Left kidney (tissue), 2 donors: ENCODE data around the gene C22orf31. TPM values are rescaled to one million over a fixed set of nuclear protein-coding genes. Genes with fewer than 3 reads are reported as not detected.
A peak's percentile ranks its signal among the peaks of the same experiment; 100 is the strongest.

Source experiments
- DNase-seq: peaks from one replicate; pipeline ENCODE4 v3.0.0-alpha.2; 2013
- polyA plus RNA-seq: library from polyadenylated mRNA; unstranded; fragments of 120-200 nt; gene quantifications from one replicate; pipeline ENCODE4 v1.2.1, GENCODE V29; 2013; ENCODE audit not compliant: insufficient read length

The C22orf31 gene
- polyA plus RNA-seq, 1 donor, result 1.5 TPM

DNA sequence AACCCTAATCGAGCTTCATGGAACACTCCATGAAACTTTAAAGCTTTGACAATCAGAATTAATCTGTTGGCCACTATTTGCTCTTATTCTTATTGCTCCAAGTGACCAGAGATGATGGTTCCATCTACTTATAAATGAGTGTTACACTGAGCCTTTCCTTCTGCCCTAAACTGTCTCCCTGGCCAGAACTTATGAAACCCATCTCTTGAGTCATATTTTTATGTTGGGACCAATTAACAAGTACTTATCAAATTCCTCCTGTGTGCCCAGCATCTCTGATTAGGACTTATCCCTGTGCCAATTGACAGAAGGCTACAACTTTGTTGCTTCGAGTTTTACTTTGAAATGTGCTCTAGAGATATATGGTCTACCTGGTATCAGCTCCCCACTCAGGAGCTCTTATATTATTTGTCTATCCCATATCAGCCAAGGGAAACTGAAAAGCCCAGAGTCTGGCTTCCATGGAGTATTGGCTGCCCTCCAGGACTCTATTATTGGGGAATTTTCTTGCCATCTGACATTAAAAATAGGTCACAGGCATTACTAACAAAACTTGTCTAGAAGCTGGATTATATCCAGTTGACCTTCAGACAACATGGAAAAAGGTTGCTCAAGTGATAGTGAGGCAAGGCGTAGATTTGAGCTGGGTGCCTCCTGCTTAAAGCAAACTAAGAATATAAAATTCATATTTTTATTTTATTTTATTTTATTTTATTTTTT lies 20.0 kb upstream of the C22orf31 start:
- DNase-seq, result no peak

DNA sequence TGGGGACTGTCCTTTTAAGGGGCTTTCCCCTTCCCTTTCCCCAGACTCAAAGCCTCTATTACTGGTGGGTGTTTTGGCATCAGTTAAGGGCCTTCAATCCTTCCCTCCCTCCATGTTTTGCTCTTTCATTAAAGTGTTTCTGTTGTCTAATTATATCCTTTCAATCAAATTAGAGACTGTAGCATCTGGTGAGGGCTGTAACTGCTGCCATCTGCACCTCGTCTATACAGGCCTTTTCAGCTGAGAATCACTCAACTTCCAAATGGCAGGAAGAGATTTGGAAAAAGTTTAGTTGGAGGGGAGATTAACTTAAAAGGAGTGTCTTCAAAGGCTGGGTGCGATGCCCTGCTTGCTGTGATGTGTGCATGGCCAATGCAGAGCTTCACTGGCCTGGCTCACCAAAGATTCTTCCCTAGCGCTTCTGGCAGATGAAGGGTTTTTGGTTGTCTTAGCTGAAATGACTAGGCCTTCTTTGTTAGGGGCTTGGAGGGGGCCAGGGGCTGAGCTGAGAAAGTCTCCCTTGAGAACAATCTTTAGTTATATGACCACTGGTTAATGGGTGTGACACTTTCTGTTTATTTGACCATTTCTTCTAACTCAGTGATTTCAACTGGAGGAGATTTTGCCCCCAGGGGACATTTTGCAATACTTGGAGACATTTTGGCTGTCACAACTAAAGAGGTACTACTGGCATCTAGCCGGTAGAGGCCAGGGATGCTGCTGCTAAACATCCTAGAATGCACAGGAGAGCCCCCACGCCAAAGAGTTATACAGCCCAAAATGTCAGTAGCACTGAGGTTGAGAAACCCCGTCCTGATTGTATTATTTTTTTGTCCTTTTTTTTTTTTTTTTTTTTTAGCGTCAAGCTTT lies 18.7 kb upstream of the C22orf31 start:
- no peak for DNase-seq

DNA sequence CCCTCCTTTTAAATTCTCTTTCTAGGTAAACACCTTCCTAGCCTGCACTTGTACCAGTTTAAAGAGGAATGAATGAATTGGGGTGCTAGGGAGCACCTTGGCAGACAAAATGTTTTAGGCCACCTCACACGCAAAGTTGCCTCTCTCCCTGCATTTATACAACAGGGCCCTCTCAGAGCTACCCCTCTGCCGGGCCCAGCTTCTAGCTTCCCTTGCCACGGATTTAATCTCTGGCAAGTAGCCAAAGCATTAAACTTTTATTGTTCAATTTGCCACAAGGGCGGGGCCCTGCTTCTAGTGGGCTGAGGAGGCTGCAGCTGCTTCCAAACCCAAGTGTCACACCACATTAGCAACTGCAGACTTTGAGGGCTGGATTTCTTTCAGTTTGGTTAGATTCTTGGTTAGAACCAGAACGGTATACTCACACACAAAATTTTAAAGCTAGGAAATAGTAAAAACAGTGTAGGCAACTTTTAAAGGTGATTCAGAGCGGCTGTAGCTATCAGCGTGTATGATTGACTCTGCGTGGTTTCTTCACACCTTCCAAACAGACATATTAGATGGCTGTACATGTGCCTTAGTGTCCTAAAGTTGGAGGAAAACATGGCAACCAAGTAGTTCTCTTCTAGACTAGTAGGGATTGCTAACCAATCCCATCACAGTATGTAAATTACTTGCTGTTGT lies 17.7 kb upstream of the C22orf31 start:
- no peak for DNase-seq

DNA sequence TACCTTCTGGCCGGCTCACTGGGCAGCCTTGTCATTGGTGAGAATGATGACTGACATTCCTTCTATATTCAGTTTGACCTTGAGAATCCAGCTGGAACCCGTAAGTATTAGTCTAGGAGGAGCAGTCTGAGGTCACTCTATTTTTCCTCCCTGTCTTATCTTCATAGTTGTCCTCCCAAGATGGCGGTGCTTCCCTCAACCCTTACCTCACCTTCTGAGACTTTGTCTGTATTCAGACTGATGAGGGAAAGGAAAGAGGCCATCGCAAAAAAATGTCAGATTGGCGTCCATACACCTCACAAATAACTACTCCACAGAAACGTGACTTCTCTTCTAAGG lies 17.2 kb upstream of the C22orf31 start:
- no peak for DNase-seq

DNA sequence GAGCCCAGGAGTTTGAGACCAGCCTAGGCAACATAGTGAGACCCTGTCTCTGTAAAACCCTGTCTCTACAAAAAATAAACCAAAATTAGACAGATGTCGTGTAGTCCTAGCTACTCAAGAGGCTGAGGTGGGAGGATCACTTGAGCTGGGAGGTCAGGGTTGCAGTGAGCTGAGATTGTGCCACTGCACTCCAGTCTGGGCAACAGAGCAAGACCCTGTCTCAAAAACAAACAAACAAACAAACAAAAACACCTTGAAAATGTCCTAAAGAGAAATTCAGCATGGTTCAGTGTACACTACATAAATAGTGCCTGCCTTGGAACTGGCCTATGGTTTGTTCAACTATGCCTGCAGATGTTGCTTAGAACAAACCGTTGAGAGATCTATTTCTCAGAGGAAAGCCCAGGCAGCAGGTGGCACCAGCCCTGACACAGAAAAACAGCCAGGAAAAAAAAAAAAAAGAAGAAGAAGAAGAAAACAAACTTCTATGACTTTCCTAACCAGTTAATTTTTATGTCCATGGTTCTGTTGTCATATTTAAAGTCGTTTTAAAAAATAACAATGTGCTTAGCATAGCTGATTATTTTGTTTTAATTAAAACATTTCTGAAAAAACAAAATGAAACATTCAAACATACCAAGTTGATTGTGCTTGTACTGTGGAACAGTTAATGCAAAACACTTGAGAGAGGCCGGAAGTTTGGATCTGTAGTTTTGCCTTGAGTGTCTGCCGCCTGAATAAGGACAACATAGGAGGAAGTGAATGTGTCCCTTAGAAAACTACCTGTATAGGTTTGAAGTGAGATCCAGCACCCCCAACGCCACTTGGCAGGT lies 16.6 kb upstream of the C22orf31 start:
- DNase-seq, result no peak

DNA sequence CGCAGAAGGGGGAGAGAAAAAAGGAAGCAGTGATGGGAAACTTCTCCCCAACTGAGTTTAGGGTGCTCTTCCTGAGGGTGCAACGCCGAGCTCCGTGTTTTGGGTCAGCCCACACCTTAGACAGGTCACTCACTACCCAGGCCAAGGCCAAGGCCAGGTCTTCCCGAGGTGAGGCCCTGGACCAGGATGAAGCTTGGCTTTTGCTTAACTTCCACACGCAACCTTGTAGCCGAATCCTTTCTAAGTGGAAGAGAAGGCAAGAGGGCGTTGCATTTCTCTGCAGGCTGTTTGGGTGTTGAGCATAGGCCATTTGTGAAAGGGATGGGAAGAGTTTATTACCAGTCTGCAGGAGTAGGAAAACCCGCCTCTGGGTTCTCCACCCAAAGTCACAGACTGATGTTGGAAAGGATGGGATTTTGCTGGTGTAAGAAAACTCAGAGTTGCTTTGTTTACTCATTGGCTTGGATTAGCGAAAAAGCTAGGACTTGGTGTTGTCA lies 12.7 kb upstream of the C22orf31 start:
- DNase-seq, result no peak

DNA sequence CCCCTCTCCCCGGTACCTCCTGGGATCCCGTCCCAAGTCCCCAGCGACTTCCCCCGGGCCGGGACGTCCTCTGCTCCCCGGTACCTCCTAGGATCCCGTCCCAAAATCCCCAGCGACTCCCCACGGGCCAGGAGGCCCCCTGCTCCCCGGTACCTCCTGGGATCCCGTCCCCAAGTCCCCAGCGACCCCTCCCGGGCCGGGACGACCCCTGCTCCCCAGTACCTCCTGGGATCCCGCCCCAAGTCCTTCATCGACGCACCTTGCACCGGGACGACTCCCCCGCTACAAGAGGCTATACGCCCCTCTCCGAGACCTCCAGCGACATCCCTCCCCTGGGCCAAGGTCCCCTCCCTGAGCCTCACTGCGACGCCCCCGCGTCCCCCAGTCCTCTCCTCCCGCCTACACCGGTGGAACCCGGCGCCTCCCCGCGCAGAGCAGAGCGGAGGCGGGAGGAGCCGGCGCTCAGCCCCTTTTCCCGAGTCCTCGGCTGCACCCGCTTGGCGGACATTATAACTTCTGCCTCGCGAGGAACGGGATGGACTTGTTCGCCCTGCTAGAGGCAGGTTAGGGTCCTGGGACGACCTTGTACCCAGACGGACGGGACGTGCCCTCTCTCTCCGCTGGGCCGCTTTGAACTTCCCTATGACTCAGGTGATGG lies 12.1 kb upstream of the C22orf31 start:
- DNase-seq, result peak; percentile 72

DNA sequence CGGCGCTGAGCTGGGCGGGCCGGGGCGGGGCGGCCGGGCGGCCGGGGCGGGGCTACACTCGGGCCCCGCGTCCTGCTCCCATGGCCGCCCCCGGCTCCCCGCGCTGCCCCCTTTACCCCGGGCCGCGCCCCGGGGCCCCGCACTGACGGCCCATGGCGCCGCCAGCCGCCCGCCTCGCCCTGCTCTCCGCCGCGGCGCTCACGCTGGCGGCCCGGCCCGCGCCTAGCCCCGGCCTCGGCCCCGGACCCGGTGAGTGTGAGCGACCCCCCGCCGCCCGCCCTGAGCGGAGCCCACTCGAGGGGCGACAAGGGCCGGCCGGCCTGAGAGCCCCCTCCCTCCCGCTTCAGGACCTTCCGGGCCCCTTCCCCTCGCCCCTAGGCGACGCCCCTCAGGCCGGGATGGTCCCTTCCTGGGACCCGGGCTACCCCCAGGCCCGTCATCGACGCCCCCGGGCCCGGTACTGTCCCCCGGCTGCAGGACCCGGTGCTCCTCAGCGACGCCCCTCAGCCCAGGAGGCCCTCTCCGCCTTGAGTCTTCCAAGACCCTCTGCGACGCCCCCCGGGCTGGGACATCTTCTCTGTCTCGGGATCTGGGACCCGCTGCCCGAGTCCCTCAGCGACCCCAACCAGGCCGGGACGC lies 11.5 kb upstream of the C22orf31 start, which contains the start of gene KREMEN1:
Gene KREMEN1 (plus strand): TSS at position 57 of the 639 bp plus-strand sequence. CDS start 96 bp downstream, at position 153.
- no peak for DNase-seq

DNA sequence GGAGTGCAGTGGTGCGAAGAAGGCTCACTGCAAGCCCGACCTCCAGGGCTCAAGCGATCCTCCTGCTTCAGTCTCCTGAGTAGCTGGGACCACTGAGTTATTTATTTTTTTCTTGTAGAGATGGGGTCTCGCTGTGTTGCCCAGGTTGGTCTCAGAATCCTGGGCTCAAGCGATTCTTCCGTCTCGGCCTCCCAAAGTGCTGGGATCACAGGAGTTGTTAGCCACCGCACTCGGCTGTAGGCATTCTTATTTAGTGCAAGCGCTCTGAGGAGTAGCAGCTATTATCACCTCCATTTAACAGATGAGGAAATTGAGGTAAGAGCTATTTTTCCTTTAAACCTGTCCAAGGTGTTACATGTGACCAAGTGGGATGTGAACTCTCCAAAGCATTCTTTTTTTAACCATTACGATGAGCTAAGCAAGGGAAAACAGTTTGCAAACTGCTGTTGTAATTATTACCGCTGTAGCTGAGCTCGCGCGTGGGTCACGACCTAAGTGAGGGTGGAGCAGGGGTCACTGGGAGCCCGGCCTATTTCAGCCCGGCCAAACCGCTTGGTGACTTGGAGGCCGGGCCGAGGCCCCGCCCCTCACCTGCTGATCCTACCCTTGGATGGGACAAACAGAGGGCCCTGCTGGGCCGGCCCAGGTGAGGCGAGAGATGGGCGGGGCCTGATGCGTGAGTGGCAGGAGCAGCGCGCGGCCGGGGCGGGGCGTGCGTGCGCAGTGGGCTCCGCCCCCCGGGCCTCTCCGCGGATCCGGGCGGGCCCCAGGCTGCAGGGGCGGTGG lies 10.8 kb upstream of the C22orf31 start:
- peak; percentile 86 for DNase-seq

DNA sequence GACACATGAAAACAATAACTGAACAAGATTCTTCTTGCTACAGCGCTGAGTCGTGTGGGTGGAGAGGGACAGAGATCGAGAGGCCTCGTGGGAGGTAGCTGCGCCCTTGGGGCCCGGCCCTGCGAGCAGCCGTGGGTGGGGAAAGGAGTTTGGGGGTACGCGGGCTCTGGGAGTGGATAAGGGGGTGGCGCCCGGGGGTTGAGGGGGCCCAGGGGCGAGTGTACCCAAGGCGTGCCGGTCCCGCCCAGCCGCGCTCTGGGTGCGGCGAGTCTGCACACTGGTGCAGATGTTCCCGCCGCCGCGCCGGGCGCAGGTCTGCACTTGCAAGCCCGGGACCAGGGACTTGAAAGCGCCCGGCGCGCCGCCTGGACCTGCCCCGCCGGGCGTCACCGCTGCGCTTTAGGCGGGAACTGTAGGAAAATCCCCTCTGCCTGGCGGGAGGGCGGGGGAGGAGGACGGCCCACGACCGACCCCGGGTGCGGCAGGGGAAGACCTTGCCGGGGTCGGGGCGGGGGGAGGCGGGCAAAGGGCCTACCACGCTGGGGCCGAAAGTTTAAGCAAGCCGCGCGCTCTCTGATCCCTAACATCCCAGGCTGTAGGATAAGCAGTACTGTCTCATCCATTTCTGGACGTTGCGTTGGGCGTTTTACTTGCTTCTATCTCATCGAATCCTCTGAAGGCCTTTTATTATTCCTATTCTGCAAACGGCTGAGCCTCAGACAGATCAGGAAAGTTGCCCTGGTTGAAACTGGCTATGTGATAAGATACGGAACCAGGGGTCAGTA lies 9.8 kb upstream of the C22orf31 start:
- DNase-seq, result no peak

DNA sequence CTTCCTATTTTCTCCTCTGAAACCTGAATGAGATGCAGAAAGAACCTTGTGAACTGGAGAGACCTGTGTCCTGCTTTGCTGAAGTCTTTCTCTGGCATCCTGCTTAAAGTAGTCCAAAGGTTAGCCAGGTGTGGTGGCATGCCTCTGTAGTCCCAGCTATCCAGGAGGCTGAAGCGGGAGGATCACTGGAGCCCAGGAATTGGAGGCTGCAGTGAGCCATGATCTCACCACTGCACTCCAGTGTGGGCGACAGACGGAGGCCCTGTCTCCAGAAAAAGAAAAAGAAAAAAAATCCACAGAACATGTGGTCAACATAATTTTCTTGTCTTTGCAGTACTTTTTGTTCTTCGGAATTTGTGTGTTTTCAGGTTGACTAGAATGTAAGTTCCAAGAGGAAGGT lies 8.9 kb upstream of the C22orf31 start:
- DNase-seq, result no peak

DNA sequence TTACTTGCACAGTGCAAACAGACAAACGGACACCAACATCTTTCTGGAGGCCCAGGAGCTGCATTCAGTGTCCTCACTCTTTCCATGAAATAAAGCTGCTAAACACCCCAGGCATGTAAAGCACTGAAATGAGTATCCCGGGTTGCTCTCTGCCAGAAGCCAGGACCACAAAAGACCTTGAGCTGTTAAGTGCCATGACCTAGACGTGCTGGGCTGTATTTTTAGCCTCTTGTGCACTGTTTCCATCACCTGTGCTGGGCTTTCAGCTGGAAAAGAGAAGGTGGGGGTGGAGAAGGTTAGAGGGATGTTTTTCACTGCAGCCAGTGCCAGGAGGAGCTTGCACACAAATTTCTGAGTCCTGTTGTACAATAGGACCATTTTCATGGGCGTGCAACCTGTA lies 7.8 kb upstream of the C22orf31 start:
- no peak for DNase-seq

DNA sequence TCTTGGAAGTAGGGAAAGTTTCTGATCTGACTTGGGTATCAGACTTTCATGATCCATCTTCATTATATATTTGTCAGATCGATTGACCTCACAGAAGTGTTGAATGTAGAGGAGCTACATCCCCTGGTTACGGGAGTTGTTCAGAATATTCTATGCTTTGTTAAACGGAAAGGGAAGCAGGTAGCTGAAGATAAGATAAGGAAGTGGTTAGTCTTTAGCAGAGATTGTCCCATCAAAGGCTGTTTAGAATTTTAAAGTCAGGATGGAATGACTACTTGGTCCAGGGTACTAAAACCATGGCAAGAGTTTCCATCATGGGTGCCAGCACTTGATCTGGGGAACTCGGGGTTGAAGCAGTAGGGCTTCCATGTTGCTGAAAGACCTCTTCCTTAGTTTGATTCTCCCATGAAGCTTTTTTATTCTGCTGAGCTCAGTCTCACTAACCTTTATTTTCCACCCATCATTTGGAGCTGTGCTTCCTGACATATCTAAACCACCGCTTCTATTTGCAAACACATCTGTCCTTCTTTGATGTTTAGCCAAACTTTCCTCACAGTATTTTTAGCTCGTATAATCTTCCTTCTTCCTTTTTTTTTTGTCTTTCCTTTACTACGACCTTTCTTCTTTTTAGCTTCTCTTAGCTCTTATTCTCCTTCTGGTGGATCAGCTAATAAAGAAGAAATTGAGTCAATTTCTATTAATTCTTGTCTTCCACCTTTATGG lies 4.0 kb upstream of the C22orf31 start:
- DNase-seq, result no peak

DNA sequence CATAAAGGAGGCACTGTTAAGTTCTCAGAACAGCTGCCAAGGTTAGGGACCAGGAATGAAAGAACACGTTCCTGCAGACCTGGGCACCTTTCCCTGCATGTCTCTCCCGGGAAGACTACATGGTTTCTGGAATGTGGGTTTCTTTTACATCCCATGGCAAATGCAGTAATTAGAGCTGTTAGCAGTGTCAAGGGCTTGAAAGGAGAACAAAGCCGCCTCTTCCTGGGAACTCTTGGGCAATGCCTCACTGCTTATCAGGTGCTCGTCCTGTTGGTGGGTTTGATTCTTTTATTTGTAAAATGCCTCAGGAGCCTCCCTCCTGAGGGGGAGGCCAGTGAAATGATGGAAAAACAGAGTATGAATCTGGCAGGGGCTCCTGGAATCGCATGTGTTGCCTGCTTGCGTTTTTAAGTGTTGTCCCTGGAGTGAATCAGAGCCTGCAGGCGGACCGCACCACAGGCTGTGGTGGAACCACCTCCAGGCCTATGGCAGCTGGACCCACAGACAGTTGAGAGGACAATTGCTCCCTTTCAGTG lies 723 bp upstream of the C22orf31 start:
- DNase-seq, result no peak

DNA sequence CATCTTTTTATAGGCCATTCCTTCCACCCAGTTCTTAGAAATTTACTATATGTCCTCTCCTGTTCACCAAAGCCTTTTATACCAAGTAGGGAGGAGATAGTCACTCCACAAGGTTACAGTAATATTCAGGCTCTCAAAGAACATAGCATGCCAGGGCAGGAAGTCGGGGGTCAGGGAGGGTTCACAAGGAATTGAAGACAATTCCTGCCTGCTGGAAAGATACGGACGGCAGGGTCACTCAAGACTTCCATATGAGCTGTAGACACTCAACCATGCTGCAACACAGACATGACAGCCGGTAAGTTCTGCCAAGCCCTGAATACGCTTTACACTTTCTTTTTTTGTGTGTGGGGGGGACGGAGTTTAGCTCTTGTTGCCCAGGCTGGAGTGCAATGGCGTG lies 700 bp downstream of the C22orf31 start:
- no peak for DNase-seq

DNA sequence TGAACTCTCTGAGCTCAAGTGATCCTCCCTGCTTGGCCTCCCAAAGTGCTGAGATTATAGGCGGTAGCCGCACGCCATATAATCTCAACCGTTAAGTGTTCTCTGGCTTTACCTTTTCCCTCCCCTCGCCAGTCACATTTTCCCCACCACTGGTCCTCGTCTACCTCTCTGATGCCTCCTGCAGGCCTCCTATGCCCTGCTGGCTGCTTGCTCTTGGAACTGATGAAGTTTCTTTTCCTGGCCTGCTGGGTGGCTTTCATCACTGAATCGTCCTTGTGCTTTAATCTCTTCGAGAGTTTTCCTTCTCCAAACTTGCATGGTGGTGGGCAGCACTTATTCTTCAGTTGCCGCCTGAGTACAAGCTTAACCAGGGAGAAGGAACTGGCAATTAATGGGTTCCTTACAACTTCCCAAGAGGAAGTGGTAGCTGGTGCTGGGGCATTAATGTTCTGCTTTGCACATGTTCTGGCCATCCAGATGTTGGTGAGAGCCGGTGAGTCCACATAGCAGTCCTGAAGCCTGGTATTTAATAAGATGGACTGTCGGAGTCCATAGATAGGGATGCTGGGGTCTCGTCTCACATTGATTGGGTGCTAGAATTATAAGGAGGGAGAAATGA lies 1.3 kb downstream of the C22orf31 start:
- no peak for DNase-seq

DNA sequence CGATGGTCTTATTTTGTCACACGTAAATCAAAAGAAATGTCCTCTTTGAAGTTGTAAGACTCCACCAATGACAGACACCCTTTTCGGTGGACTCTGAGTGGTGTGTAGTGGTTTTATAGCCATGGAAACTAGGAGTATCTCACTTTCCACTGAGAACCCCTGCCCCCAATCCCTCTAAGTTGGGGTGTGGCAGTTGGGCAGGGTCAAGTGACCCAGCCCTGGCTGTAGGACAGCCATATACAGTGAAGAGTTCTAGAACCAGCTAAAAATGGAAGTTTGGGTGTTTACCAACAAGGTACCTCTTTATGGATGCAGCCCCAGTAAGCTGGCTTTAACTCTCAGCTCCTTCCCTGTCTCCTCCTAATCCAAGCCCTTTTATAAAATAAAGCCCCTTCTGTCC lies 5.2 kb downstream of the C22orf31 start:
- no peak for DNase-seq
